ENCODE data around the gene GAS7. TPM values are rescaled to one million over a fixed set of nuclear protein-coding genes. Genes with fewer than 3 reads are reported as not detected.

The GAS7 gene
- total RNA-seq, 1 donor from 2014 or later, result 8.5 TPM

GRCh38 chr17:9900784-9901183 is 297.6 kb downstream of the GAS7 start:
- H2AFZ ChIP-seq (ENCODE audit: low read depth, low read length), result peak overlapping the region; percentile 40
- DNase-seq (ENCODE audit: low read depth), result peak; percentile 79

GRCh38 chr17:9900044-9900594 is 298.3 kb downstream of the GAS7 start:
- peak overlapping the region; percentile 65 for H3K4me2 ChIP-seq (ENCODE audit: low read length)
- peak overlapping the region; percentile 30 for H3K27ac Mint-ChIP-seq (ENCODE audit: unreplicated experiment)
- H3K27ac ChIP-seq (ENCODE audit: low read depth, low read length), result peak overlapping the region; percentile 28

More at GRCh38 chr17:9900784-9901183, 297.6 kb downstream of the GAS7 start:
- Histone ChIP-seq H3K4me2 (ENCODE audit: low read length) (peak overlapping the region; percentile 65), H3K4me3 (ENCODE audit: insufficient read depth, low read depth, low read length) (no peak overlapping the region), H4K20me1 (ENCODE audit: insufficient read depth, low read length) (no peaks in the 10 kb centered on the region), H3K79me2 (ENCODE audit: insufficient read depth, low read length) (no peaks in the 10 kb centered on the region), H3K27me3 (ENCODE audit: insufficient read depth, low read length) (no peaks in the 10 kb centered on the region), H3K27ac (ENCODE audit: low read depth, low read length) (peak overlapping the region; percentile 28), H3K9me3 (ENCODE audit: insufficient read depth, low read depth, low read length) (no peaks in the 10 kb centered on the region), H3K9ac (ENCODE audit: low read length) (peak overlapping the region; percentile 46), H3K36me3 (ENCODE audit: insufficient read depth, low read length) (no peaks in the 10 kb centered on the region), H3K4me1 (ENCODE audit: insufficient read depth, low read length) (peaks cover 14% of the 10 kb centered on the region)
- FAIRE-seq, result peak; percentile 54
- Mint-ChIP-seq H3K27me3 (ENCODE audit: low read depth, unreplicated experiment) (peaks cover 20% of the 10 kb centered on the region), H3K9me3 (ENCODE audit: unreplicated experiment) (peaks cover 3% of the 10 kb centered on the region), H3K36me3 (ENCODE audit: low read depth, unreplicated experiment) (no peaks in the 10 kb centered on the region), H3K27ac (ENCODE audit: unreplicated experiment) (peak overlapping the region; percentile 37), H3K4me1 (ENCODE audit: low read depth, unreplicated experiment) (peaks cover 14% of the 10 kb centered on the region), H3K4me3 (ENCODE audit: unreplicated experiment) (no peak overlapping the region)
- TF ChIP-seq EZH2 (IDR thresholded peaks at IDR 0.05; ENCODE audit: insufficient read depth, low read length), result no peak
- TF ChIP-seq, protein P1, sequence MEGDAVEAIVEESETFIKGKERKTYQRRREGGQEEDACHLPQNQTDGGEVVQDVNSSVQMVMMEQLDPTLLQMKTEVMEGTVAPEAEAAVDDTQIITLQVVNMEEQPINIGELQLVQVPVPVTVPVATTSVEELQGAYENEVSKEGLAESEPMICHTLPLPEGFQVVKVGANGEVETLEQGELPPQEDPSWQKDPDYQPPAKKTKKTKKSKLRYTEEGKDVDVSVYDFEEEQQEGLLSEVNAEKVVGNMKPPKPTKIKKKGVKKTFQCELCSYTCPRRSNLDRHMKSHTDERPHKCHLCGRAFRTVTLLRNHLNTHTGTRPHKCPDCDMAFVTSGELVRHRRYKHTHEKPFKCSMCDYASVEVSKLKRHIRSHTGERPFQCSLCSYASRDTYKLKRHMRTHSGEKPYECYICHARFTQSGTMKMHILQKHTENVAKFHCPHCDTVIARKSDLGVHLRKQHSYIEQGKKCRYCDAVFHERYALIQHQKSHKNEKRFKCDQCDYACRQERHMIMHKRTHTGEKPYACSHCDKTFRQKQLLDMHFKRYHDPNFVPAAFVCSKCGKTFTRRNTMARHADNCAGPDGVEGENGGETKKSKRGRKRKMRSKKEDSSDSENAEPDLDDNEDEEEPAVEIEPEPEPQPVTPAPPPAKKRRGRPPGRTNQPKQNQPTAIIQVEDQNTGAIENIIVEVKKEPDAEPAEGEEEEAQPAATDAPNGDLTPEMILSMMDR (IDR thresholded peaks at IDR 0.05; ENCODE audit: insufficient read depth, low read depth, low read length), result no peak

More at GRCh38 chr17:9900044-9900594, 298.3 kb downstream of the GAS7 start:
- peak overlapping the region; percentile 46 for H3K9ac ChIP-seq (ENCODE audit: low read length)
- H3K4me3 ChIP-seq (ENCODE audit: insufficient read depth, low read depth, low read length), result no peak overlapping the region
- Mint-ChIP-seq H3K27me3 (ENCODE audit: low read depth, unreplicated experiment) (peaks cover 20% of the 10 kb centered on the region), H3K4me1 (ENCODE audit: low read depth, unreplicated experiment) (peaks cover 14% of the 10 kb centered on the region), H3K9me3 (ENCODE audit: unreplicated experiment) (peaks cover 3% of the 10 kb centered on the region), H3K36me3 (ENCODE audit: low read depth, unreplicated experiment) (no peaks in the 10 kb centered on the region), H3K4me3 (ENCODE audit: unreplicated experiment) (peak overlapping the region; percentile 22)
- no peaks in the 10 kb centered on the region for H3K9me3 ChIP-seq (ENCODE audit: insufficient read depth, low read depth, low read length)
- peak overlapping the region; percentile 34 for H2AFZ ChIP-seq (ENCODE audit: low read depth, low read length)
- no peaks in the 10 kb centered on the region for H3K36me3 ChIP-seq (ENCODE audit: insufficient read depth, low read length)
- no peaks in the 10 kb centered on the region for H3K27me3 ChIP-seq (ENCODE audit: insufficient read depth, low read length)
- DNase-seq (ENCODE audit: low read depth) (no peak), FAIRE-seq (no peak)
- H3K79me2 ChIP-seq (ENCODE audit: insufficient read depth, low read length), result no peaks in the 10 kb centered on the region
- peaks cover 14% of the 10 kb centered on the region for H3K4me1 ChIP-seq (ENCODE audit: insufficient read depth, low read length)
- TF ChIP-seq, protein P1 (IDR thresholded peaks at IDR 0.05; ENCODE audit: insufficient read depth, low read depth, low read length), result no peak
- no peak for TF ChIP-seq EZH2 (IDR thresholded peaks at IDR 0.05; ENCODE audit: insufficient read depth, low read length)
- no peaks in the 10 kb centered on the region for H4K20me1 ChIP-seq (ENCODE audit: insufficient read depth, low read length)
